CD4-positive, alpha-beta T cell treated with Interleukin-17A for 1 hour (primary cell): ENCODE results near the gene CYFIP1.

Source experiments
- DNase-seq: peaks from one replicate; pipeline ENCODE4 v3.0.0-alpha.2; 2020

The CYFIP1 gene

GRCh38 chr15:22948056-22948455 lies 32.1 kb downstream of the CYFIP1 start:
- DNase-seq = no peak

DNA sequence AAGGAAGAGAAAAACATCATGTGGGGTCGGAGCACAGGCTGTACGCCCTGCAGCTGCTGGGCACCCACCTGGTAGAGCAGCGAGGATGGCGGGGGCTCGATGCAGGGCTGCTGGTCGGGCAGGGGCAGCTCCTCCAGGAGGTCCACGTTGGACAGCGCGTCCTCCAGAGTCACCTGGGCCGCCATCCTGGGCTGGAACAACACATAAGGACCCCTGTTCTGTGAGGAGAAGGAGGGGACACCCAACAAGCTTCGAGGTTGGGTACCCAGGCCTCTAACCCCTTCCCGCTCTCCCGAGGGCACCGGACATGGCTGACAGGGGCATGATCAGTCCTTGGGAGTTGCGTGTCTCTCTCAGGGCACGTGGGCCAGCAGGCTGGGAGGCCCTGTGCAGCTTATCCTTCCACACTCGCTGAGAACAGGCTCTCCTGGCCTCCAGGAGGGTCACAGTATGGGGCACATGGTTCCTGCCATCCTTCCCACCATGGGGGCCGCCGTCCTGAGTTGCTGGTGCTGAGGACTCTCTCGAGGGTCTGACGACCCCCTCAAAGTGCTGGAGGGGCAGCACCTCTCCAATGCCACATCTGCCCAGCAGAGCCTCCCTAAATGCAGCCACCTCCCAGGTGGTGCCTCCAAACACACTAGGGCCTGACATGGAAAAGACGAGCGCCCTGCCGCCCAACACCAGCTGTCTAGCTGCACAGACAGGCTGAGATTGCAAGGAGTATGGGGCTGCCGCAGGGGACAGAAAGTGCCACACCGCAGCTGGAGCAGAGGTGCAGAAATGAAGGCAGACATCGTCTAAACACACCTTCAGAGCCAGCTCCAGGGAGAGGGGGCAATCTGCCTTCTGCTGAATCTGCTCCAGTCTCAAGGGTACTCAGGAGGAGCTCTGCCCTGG lies 32.8 kb downstream of the CYFIP1 start:
- DNase-seq = no peak

DNA sequence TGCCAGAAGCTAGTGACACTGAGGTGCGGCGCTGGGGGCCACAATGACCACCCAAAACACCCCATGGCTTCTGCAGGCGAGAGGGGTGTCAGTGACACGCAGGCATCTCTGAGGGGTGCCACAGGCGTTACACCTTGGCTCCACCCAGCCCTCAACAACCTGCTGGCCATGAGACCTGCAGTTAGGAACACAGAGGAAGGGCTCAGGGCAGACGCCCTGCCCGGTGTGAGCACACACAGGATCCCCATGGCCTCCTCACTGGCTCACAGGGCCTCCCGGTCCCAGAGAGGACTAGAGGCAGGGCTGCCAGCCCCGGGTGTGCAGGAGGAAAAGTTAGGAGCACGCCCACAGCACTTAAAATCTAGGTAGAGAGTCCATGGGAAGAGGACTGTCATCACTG lies 35.1 kb downstream of the CYFIP1 start:
- no peak for DNase-seq

DNA sequence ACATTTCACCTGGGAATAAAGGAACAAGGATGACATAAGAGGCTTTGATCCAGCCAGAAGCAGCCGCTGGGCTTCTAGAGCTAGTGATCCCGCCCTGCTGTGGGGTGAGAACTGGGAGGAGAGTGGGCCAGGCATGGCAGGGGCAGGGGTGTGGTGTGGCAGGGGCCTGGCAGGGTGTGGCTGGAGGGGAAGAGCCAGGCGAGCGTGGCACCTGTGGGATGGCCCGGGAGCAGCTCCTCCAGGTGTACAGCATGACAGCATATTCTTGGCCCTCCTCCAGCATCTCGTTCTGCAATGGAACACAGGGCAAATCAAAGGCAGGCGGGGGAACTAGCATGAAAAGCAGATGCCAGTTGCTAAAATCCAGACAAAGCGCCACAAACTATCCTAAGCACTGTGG lies 35.5 kb downstream of the CYFIP1 start:
- DNase-seq = no peak

GRCh38 chr15:22942877-22943276 lies 37.3 kb downstream of the CYFIP1 start:
- DNase-seq = no peak

DNA sequence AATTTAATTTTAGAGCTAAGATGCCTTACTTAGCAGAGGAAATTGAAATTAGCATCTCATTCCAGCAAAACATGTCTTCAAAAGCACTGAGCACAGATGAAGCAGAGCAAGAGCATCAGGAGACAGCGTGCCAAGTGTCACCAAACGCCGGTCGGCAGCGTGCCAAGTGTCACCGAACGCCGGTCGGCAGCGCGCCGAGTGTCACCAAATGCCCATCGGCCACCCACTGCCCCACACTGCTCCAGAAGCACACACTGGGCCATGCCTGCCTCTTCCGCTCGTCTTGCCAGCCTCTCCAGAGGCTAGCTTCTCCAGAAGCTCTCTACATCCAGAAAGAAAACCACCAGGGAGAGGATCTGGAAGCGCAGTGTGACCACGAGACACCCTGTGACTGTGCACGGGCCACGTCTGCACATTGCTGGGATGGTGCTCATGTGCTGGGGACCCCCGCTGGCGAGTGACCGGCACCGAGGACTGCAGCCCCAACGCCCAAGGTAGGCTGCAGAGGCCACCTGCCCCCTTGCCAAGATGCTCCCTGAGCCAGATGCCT lies 37.8 kb downstream of the CYFIP1 start:
- no peak for DNase-seq

- DNase-seq = no peak
Measured at GRCh38 chr15:22941179-22941578, 39.0 kb downstream of the CYFIP1 start.

DNA sequence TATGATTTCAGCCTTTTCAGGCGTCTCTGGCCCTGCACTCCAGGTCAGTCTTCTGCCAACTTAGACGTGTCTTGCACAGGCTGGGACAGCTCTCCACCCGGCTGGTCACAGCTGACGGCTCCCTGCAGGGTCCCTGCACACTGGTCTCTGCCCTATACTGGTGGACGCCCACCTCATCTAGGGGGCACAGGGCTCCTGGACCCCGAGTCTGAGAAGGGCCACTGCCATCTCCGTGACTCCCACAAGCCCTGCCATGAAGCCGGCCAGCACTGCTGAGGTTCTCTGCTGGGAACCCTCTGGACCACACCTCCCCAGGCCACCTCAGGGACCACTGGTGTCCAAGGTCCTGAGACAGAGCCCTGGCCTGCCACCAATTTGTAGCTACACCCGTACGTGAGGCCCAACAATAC lies 40.5 kb downstream of the CYFIP1 start:
- DNase-seq = no peak

DNA sequence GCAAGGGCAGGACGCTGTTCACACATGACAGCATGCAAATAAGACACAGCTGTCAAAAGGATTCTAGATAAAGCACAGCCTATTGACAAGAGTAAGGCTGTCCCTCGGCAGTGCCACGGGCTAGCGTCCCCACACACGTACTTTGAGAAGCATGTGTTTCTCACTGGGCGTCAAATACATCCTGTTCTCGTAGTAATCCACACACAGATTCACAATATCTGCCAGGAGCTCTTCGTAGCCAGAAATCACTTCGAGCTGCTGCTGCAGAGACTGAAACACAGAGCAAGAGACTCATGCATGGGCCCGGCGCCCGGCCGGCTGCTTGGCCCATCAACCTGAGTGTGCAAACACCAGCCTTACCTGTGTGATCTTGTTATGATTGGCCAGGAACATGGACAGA lies 41.1 kb downstream of the CYFIP1 start:
- no peak for DNase-seq

DNA sequence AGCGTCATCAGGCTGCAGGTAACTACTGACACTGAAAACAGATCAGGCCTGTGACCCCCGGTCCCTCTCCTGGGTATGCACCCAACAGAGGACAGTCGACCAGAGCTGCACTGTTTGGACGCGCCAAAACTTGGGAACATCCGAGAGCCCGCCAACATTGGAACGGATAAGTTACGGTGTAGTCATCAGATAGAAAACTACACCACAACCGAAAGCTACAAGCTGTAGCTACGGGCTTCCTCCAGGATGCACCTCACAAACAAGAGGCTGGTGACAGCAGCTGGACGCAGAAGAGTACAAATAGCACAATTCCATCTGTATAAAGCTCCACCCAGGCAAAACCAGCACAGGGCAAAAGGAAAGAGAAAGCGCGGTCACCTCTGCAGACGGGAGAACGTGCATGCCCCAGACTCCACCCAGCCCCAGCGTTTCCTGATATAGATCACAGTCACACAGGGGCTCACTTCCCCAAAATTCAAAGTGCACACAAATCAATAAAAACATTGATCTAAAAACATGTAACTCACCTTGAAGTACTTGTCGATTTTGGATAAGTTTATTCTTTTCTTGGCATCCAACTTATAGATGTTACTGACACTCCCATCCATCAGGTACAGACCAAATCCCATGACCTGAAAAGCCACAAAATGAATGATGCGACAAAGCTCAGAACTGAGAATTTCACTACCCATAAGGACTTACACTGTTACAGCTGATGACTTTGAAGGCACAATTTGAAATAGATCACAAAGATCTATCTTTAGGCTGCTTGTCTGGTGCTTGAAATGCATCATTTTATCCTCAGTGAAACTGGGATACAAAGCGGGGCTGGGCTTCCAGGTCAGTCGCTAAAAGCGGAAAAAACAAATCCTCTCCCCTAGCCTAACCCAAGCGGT lies 43.3 kb downstream of the CYFIP1 start:
- no peak for DNase-seq

DNA sequence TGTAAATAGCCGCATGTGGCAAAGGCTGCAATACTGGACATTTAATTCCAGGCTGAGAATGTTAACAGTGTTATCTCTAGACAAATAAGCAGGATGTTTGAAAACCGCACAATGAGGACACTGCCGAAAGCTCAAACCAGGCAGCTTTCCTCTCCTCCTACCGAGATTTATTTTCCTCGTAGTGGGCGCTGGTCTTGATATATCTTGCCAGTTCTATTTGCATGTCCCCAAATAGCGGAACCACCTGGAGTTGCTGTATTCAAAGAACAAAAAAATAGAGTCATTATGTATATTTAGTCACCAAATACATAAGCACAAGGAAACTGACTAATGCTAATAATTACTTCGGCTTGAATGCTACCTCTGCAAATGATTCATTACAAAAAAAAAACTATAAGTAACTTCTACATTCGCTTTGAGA lies 46.5 kb downstream of the CYFIP1 start:
- DNase-seq = no peak

GRCh38 chr15:22931784-22932536 lies 48.2 kb downstream of the CYFIP1 start:
- no peak for DNase-seq

- DNase-seq = no peak
Measured at GRCh38 chr15:22930782-22931484, 49.2 kb downstream of the CYFIP1 start.

- no peak for DNase-seq
Measured at GRCh38 chr15:22927761-22928160, 52.4 kb downstream of the CYFIP1 start.

DNA sequence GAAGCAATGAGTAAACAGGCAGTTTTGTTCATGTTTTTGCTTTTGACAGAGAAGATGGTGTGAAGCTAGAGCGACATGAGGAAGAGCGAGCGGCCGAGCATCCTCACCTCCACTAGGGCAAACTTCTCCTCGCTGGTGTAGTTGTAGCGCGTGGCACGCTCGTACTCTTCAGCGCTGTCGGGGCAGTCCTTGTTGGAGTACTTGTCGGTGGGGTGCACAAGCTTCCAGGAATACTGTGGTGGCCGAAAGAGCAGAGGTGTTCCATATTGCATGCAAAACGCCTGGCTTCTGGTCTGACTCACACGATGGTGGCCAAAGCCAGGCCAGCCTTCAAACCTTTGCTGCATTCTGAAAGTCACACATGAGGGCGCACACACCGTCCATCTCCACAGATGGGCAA lies 54.3 kb downstream of the CYFIP1 start:
- no peak for DNase-seq

DNA sequence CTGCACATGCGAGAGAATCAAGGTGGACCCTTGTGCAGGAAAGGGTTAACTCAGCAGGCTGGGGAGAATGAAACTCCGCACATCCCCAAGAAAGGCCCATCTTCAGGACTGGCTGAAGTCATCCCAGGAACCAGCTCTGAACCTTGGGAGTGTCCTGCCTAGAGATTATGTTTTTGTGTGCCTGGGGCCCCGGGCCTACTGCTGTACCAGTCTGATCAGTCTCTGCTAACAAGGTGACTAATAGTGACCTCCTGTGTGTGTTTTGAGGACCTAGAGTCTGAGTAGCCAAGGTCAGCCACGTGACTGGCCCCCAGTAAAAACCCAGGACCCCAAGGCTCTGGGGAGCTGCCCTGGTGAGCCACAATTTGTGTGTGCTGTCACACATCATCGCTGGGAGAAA lies 58.2 kb downstream of the CYFIP1 start:
- no peak for DNase-seq

- DNase-seq = no peak
Measured at GRCh38 chr15:22919171-22919570, 61.0 kb downstream of the CYFIP1 start.

- no peak for DNase-seq
Measured at GRCh38 chr15:22918596-22919140, 61.5 kb downstream of the CYFIP1 start.

DNA sequence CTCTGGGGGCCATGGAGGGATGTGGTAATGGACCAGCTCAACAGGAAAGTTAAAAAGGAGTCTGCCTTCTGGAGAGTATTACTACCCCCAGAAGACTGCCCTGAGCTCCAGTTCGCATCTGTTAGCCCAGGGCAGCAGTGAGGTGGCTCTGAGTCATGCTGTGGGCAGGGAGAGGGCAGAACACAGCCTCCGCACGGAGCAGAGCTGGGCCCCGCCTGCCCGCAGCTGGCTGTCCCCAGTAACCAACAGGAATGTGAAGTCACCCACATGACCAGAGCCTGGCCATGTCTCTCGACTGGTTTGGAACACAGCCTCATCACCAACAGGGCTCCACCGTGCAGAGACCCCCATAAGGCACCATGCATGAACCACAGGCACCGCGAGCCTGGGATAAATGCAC lies 62.1 kb downstream of the CYFIP1 start:
- no peak for DNase-seq

DNA sequence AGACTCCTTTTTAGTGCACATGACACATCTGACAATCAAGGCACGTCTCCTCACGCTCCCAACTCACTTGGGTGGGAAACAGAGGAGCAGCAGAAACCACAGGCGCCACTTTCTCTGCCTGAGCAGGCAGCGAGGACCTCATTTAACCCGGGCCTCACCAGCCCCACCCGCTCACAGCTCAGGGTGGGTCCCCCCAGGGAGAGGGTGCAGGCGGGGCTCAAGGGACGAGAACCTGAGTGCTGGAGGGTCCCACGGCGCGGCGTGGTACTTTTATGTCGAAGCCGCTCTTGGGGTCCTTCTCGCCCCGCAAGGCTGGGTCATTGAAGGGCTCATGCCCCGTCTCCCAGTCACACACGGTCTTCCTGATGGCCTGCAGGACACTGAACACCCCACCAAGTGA lies 62.6 kb downstream of the CYFIP1 start:
- no peak for DNase-seq

- no peak for DNase-seq
Measured at GRCh38 chr15:22916606-22917350, 63.4 kb downstream of the CYFIP1 start.
